ENCODE data around the gene TNFRSF4.
A peak's percentile ranks its signal among the peaks of the same experiment; 100 is the strongest.

TNFRSF4 gene

GRCh38 chr1:1166642-1167397 lies 47.1 kb downstream of the TNFRSF4 start:
- no peak for DNase-seq (ENCODE audit: low read depth in 1 of 2, low spot score in 1 of 2)
- peaks cover 9% of the 10 kb centered on the region for H3K27me3 ChIP-seq (ENCODE audit: insufficient read depth, poor library complexity, severe bottlenecking)
- TF ChIP-seq CTCF (IDR thresholded peaks at IDR 0.05; ENCODE audit: insufficient read depth, low read length) = no peak
- no peak for TF ChIP-seq SPI1 (IDR thresholded peaks at IDR 0.05; ENCODE audit: borderline replicate concordance, low read depth)
- no peak for TF ChIP-seq GABPA (IDR thresholded peaks at IDR 0.05; ENCODE audit: low read depth)
- TF ChIP-seq REST (IDR thresholded peaks at IDR 0.05; ENCODE audit: insufficient replicate concordance, low read depth) = no peak
- TF ChIP-seq POLR2AphosphoS5 (IDR thresholded peaks at IDR 0.05; ENCODE audit: low read depth) = no peak

GRCh38 chr1:1165900-1166421 lies 48.0 kb downstream of the TNFRSF4 start:
- peaks cover 9% of the 10 kb centered on the region for H3K27me3 ChIP-seq (ENCODE audit: insufficient read depth, poor library complexity, severe bottlenecking)
- no peak for DNase-seq (ENCODE audit: low read depth in 1 of 2, low spot score in 1 of 2)
- H3K4me3 ChIP-seq (replicated peaks; ENCODE audit: insufficient read depth, low read length) = no peak overlapping the region
- H3K27ac ChIP-seq (replicated peaks) = no peak overlapping the region
- no peak for TF ChIP-seq CTCF (IDR thresholded peaks at IDR 0.05; ENCODE audit: insufficient read depth, low read length)
- TF ChIP-seq POLR2AphosphoS5 (IDR thresholded peaks at IDR 0.05; ENCODE audit: low read depth) = no peak
- no peak for TF ChIP-seq GABPA (IDR thresholded peaks at IDR 0.05; ENCODE audit: low read depth)
- TF ChIP-seq SPI1 (IDR thresholded peaks at IDR 0.05; ENCODE audit: borderline replicate concordance, low read depth) = peak; percentile 19; the same call in 1 of the 2 replicates
- no peak for TF ChIP-seq REST (IDR thresholded peaks at IDR 0.05; ENCODE audit: insufficient replicate concordance, low read depth)

More at GRCh38 chr1:1166642-1167397, 47.1 kb downstream of the TNFRSF4 start:
- no peak overlapping the region for H3K4me3 ChIP-seq (replicated peaks; ENCODE audit: insufficient read depth, low read length)
- H3K27ac ChIP-seq (replicated peaks) = no peak overlapping the region

GRCh38 chr1:1165485-1165884 lies 48.5 kb downstream of the TNFRSF4 start:
- Histone ChIP-seq H3K4me3 (replicated peaks; ENCODE audit: insufficient read depth, low read length) (no peak overlapping the region), H3K27ac (replicated peaks) (no peak overlapping the region), H3K27me3 (ENCODE audit: insufficient read depth, poor library complexity, severe bottlenecking) (peaks cover 6% of the 10 kb centered on the region)
- no peak for DNase-seq (ENCODE audit: low read depth in 1 of 2, low spot score in 1 of 2)
- TF ChIP-seq POLR2AphosphoS5 (IDR thresholded peaks at IDR 0.05; ENCODE audit: low read depth) = no peak
- TF ChIP-seq SPI1 (IDR thresholded peaks at IDR 0.05; ENCODE audit: borderline replicate concordance, low read depth) = no peak
- no peak for TF ChIP-seq CTCF (IDR thresholded peaks at IDR 0.05; ENCODE audit: insufficient read depth, low read length)
- TF ChIP-seq REST (IDR thresholded peaks at IDR 0.05; ENCODE audit: insufficient replicate concordance, low read depth) = no peak
- no peak for TF ChIP-seq GABPA (IDR thresholded peaks at IDR 0.05; ENCODE audit: low read depth)

Measured in HL-60 (cell line).